AG10803 (cell line): Measurements from ENCODE around the gene AP1M2.

Source experiments
- DNase-seq: peaks from one replicate; pipeline ENCODE4 v3.0.0; 2010; ENCODE audit warnings: low read depth
- H3K4me3 ChIP-seq: 2 replicates; pipeline ENCODE4 v1.5.1; 2011; ENCODE audit warnings: mild to moderate bottlenecking, low read length, control low read depth
- CTCF ChIP-seq: conservative IDR thresholded peaks from 2 replicates; pipeline ENCODE4 v1.5.1; 2011; ENCODE audit warnings: mild to moderate bottlenecking, low read length, control low read depth, inconsistent platforms

AP1M2 gene

GRCh38 chr19:10602330-10603083 lies 15.4 kb upstream of the AP1M2 start:
- H3K4me3 ChIP-seq, result peak overlapping the region; percentile 93
- peak; percentile 62 for DNase-seq
- TF ChIP-seq CTCF, result no peak; the same call in 1 of the 2 replicates

- no peak for TF ChIP-seq CTCF
These were observed 14.9 kb upstream of the AP1M2 start for GRCh38 chr19:10601999-10602329.

GRCh38 chr19:10600149-10600548 lies 13.0 kb upstream of the AP1M2 start:
- no peak for DNase-seq
- no peak for TF ChIP-seq CTCF
- no peak overlapping the region for H3K4me3 ChIP-seq

More at GRCh38 chr19:10601999-10602329, 14.9 kb upstream of the AP1M2 start:
- no peak overlapping the region for H3K4me3 ChIP-seq
- no peak for DNase-seq

- TF ChIP-seq CTCF, result no peak
- no peak overlapping the region for H3K4me3 ChIP-seq
- DNase-seq, result peak; percentile 61
These were observed 6.9 kb upstream of the AP1M2 start for GRCh38 chr19:10593820-10594637.

- H3K4me3 ChIP-seq, result no peak overlapping the region
- TF ChIP-seq CTCF, result no peak
- DNase-seq, result no peak
These were observed 6.0 kb upstream of the AP1M2 start for GRCh38 chr19:10593148-10593547.

GRCh38 chr19:10587839-10588150 lies 683 bp upstream of the AP1M2 start:
- no peak for TF ChIP-seq CTCF
- H3K4me3 ChIP-seq, result no peak overlapping the region

GRCh38 chr19:10586396-10586795 lies 716 bp downstream of the AP1M2 start:
- DNase-seq, result no peak
- no peak for TF ChIP-seq CTCF
- H3K4me3 ChIP-seq, result no peak overlapping the region

More at GRCh38 chr19:10587839-10588150, 683 bp upstream of the AP1M2 start:
- no peak for DNase-seq
